PC-3 (cell line): ENCODE results near the gene PI4KA.

Experiments
- EZH2 ChIP-seq: fragments of 300-600 bp; sonication (generic); IDR thresholded peaks from one replicate; pipeline ENCODE4 v1.6.1; 2017; ENCODE audit warnings: antibody characterized with exemption, mild to moderate bottlenecking, low read length; ENCODE audit not compliant: unreplicated experiment
- EZH2phosphoT487 ChIP-seq: fragments of 300-600 bp; sonication (generic); IDR thresholded peaks from 2 replicates; pipeline ENCODE4 v1.6.1; 2018; ENCODE audit warnings: mild to moderate bottlenecking, antibody characterized with exemption, low read length, borderline replicate concordance
- TF ChIP-seq, protein P1 (sequence below): fragments of 300-600 bp; sonication (generic); conservative IDR thresholded peaks from 2 replicates; pipeline ENCODE4 v1.5.1; 2017; ENCODE audit warnings: antibody characterized with exemption, low read depth, mild to moderate bottlenecking, low read length

DNA sequence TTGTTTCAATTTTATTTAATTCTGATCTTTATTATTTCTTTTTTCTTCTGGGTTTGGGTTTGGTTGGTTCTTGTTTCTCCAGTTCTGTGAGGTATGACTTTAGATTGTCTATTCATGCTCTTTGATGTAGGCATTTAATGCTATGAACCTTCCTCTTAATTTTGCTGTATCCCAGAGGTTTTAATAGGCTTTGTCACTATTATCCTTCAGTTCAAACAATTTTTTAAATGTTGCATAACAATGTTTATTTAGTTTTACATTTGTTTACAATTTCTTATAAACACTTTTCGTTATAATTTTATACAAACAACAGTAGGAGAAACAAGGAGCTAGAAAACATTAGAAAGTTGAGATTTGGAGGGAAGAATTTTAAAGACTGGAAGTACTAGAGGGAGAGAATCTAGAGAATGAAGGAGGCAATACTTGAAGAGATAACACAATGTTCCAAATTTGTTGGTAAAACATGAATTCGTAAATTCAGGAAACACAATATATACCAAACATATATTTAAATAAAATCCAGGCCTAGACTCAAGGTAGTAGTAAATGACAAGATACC lies 180.8 kb downstream of the PI4KA start:
- TF ChIP-seq, protein P1, sequence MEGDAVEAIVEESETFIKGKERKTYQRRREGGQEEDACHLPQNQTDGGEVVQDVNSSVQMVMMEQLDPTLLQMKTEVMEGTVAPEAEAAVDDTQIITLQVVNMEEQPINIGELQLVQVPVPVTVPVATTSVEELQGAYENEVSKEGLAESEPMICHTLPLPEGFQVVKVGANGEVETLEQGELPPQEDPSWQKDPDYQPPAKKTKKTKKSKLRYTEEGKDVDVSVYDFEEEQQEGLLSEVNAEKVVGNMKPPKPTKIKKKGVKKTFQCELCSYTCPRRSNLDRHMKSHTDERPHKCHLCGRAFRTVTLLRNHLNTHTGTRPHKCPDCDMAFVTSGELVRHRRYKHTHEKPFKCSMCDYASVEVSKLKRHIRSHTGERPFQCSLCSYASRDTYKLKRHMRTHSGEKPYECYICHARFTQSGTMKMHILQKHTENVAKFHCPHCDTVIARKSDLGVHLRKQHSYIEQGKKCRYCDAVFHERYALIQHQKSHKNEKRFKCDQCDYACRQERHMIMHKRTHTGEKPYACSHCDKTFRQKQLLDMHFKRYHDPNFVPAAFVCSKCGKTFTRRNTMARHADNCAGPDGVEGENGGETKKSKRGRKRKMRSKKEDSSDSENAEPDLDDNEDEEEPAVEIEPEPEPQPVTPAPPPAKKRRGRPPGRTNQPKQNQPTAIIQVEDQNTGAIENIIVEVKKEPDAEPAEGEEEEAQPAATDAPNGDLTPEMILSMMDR: no peak
- TF ChIP-seq EZH2: no peak
- no peak for TF ChIP-seq EZH2phosphoT487
